HG02943 (cell line): ENCODE measurements around the gene LRRN2.
"Not testable (repeated sequence)": the region's sequence is repeated elsewhere in the genome, so short reads cannot be mapped to it uniquely, and the experiment has no call there.

Experiments
- ATAC-seq: cut with Tn5 transposase; IDR thresholded peaks from one replicate; pipeline ENCODE4 v1.9.1; 2021; ENCODE audit warnings: mild to moderate bottlenecking, low read depth, moderate library complexity; ENCODE audit not compliant: unreplicated experiment

Gene LRRN2

DNA sequence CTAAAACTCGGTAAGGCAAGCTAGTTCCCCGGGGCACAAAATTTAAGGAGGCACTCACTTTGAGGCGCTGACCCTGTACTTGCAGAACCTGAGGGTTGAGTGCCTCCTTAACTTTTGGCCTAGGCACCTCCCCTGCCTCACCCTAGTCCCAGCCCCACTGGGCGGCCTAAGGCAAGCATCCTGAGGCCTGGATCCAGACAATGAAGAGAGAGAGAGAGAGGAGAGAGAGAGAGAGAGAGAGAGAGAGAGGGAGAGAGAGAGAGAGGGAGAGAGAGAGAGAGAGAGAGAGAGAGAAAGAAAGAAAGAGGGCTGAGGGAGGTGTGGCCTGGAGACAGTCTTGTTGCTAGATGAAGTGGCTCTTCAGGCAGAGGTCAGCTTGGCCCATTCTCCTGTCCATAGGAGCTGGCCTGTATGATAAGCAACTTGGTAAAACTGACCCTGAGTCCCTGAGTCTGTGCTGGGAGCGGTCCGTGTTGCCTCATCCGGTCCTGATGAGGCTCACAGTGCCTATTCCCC, 7.4 kb upstream of the LRRN2 start:
- no peak for ATAC-seq

DNA sequence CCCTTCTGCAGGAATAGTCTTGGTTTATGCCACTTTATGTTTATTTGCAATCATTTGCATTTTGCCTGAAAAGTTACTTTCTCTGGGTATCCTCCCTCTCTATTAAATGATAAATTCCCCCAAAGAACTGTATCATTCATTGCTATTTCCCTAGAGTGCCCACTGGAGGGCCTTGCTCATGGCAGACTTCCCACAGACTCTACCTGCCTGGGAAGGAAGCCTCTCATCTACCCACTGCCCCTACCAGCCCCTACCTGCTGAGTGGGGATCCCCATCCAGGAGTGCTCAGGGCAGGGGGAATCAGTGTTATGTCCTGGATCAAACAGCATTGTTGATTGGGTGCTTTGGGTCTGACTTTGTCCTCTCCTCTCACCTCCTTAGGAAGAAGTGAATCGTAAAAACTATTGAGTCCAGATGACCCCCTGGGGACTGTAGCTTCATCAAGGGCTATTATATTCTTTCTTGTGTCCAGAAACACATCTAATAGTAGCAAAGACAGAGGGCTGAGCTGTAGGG, 6.8 kb upstream of the LRRN2 start:
- ATAC-seq: no peak

DNA sequence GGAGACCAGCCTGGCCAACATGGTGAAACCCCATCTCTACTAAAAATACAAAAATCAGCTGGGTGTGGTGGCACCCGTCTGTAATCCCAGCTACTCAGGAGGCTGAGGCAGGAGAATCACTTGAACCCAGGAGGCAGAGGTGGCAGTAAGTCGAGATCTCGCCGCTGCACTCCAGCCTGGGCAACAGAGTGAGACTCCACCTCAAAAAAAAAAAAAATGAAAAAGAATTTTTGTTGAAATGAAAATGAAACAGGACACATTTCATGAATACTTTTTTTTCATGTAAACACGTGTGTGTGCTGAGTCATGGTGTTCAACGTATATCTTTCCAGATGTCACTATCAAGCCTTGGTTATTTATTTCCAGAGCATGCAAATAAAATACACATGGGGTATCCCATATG, 5.8 kb upstream of the LRRN2 start:
- ATAC-seq: not testable (repeated sequence)

DNA sequence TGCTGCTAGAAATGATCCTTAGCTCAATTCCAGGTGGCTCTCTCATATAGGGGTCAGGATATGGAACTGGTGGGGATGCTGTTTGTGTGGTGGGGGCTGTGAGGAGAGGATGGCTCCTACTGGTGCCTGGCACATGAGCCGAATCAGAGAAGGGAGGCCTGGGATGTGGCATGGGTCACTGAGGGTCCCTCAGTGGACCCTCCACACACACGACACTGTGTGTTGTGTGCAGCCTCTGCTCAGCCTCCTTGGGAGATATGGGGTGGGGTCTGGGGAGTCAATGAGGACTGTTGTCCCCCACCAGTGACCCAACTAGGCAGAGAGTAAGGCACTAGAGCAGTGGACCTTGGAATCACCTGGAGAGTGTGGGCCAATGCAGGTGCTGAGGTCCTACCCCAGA, 3.2 kb upstream of the LRRN2 start:
- no peak for ATAC-seq

DNA sequence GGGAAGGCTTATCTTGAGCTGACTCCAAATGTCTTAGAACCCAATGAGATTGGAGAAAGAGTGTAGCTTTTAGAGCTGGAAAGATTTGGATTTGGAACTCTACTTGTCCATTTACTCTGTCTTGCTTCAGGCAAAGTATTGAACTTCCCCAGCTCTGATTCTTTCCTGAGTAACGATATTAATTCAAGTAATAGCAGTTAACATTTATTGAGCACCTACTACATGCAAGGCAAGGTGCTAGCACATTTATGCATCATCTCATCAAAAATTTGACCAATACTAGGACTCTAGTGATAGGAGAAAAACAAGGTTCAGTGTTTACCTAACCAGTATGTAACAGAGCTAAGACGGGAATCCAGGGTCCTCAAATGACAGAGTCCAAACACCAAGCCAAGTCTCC, 2.5 kb upstream of the LRRN2 start:
- ATAC-seq: no peak

DNA sequence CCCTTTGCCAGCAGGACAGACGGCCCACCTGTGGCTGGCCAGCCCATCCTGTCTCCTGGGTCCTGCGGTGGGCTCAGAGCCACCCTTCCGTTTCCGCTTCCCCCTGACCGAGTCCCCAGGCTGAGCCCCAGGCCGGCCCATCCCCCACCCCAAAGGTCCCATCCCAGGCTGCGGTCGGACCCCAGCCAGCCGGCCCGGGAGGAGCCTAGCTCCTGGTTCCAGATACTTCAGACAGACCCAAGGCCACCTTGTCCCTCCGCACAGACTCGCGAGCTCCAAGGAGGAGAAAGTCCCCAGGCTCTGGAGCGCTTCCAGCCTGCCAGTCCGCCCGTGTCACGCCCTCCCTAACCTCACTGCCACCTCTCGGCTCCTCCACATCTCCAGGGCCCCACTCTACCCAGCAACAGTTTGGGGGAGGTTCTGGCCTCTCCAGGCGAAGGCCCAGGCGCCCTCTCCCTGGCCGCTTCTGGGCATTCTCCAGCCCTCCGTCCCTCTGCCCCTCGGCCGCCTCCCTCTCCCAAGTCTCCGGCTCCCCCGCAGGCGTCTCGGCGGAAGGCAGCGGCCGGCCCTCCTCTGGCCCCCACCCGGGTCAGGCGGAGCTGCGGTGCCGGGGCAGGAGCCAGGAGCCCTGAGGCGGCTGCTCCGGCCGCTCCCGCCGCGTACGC, 835 bp downstream of the LRRN2 start:
- no peak for ATAC-seq

DNA sequence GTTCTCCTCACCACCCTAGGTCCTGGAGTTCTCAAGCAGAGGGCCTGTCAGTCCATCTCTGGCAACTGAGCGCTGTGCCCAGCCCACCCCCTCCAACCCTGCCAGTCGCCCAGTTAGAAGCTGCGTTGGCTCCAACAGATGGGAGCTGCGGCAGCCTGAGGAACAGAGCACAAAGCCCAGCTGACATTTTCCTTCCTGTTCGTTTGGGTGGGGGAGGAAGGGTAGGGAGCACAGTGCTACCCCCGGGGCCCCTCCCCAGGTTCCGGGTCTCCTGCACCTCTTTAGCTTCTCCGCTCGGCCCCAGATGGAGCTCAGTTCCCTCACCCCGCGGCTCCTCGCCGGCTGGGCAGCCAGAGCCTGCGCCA, 1.4 kb downstream of the LRRN2 start:
- ATAC-seq: no peak

DNA sequence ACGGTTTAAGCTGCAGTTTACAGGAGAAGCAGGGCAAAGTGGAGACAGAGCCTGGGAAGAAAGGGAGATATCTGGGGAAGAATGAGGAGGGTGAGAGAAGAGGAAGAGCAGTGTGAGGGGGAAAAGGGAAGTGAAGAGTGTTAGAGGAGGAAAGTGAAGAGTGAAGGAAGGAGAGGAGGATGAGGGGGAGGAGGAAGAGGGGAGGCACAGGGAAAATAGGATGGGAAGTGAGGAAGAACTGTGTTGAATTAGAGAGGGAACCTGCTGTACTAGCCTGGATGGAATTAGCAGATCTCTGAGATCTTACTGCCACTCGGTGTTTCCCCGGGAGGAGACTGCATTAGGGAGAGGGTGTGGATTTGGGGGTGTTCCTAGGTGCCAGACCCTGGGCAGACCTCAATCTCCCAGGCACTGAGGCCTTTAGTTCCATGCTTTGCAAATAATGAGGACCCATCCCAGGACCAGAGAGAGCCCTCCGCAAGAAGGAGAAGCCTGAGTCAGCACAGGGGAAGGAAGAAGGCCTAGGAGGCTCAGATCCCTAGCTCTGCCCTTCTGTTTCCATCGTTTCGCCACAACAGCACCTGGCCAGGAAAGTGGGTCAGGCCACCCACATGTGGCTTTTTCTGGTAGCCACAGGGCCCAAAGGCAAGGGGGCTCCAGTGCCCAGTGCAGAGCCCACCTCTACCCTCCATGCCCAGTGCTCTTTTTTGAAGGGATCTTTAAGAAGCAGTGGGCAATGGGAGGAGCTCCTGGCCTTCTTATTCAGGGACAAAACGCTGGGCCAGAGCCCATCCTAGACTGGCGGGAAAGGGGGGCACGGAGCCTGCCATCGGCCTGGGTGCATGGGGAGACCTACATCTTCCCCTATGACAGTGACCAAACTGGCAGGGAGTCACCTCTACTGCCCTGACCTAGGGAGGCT, 2.0 kb downstream of the LRRN2 start:
- ATAC-seq: no peak

DNA sequence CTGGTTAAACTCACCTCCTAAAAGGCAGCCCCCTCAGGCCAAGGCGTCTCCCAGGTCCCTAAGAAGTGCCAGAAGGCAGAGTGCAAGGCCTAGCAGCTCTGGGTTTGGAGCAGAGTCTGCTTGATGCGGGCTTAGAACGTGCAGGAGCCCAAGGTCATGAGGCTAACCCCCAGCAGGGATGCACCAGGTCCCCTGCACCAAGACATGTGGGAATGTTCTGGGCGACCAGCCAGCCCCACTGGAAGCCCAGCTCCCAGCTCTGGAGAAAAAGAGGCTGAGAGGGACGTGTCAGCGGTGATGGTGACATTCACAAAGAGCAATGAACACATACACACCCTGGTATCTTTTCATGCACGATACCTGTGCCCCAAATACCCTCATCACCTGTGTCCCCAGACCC, 5.1 kb downstream of the LRRN2 start:
- ATAC-seq: no peak

DNA sequence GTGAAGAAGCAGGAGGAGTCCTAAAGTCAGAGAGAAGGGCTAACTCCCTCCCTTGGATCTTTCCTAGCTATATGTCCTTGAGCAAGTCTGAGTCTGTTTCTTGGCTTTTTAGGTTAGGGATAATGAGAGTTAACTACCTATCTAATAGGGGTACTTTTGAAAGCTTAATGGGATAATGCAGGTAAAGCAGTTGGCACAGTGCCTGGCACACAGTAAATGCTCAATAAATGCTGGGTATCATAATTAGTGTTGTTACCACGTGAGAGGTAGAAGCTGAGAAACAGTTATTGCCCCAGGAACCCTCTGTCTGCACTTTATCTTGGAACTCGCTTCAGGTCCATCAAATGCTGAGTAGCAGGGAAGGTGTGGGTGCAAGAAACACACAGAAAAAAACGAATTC, 5.5 kb downstream of the LRRN2 start:
- ATAC-seq: no peak

DNA sequence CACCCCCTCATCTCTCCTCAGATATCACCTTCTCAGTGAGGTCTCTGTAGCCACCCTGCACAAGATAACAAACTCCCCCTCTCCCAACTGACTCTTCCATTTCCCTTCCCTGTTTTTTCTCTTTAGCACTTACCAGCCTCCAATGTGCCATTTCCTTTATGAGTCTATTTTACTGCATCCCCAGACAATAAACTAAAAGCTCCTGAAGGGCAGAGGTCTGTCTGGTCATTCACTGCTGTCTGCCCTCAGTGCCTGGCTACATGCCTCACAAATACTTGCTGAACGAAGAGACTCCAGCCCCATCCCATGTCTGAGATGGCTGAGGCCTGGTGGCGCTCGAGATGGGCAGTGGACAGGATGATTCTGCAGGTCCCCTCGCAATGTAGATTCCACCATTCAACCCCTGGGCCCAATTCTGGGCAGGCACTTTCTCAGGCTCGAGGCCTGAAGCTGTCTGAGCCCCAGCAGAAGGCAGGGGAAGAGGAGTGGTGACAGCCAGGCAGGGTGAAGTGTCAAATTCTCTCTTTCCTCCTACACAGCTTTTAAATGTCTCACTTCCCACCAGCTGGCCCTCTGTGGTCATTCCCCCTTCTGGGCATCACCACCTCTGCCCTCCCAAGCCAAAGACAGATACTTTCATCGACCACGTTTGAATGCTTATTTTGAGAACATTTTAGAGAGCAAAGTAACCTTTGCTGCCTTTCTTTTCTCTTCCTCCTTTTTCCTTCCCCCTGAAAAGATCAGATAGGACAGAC, 6.6 kb downstream of the LRRN2 start:
- ATAC-seq: no peak

DNA sequence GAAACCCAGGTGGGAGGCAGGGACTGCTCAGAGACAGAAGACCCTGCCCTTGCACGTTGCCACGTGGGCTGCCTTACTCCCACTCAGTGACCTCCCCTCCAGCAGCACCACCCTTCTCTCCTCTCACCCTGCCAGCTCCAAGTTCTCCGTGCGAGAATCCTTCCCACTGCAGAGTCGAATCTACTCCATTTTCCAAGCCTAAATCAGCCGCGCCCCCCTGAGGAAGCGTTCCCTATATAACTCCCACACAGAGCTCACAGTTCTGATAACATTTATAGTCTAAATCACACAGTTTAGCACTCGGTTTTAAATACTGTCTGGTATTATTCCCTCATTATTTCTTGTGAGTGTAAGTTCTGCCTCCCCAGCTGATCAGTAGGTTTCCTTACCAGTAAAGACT, 7.7 kb downstream of the LRRN2 start:
- no peak for ATAC-seq

DNA sequence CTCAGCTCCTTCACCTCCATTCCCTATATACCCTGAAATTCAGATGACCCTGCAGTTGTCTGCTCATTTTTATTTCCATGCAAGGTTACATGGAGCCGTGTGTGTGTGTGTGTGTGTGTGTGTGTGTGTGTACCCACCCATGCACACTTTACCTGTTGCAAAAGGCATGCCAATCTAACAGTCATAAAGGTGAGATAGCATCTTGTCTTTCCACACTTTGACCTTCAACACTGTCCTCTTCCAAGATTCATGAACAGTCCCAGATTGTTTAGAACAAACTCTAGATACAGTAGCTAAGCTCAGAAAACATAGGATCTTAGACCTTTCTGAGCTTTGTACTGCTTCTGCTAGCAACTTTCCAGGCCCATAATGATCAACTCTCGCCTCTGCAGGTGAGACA, 9.5 kb downstream of the LRRN2 start:
- ATAC-seq: no peak

DNA sequence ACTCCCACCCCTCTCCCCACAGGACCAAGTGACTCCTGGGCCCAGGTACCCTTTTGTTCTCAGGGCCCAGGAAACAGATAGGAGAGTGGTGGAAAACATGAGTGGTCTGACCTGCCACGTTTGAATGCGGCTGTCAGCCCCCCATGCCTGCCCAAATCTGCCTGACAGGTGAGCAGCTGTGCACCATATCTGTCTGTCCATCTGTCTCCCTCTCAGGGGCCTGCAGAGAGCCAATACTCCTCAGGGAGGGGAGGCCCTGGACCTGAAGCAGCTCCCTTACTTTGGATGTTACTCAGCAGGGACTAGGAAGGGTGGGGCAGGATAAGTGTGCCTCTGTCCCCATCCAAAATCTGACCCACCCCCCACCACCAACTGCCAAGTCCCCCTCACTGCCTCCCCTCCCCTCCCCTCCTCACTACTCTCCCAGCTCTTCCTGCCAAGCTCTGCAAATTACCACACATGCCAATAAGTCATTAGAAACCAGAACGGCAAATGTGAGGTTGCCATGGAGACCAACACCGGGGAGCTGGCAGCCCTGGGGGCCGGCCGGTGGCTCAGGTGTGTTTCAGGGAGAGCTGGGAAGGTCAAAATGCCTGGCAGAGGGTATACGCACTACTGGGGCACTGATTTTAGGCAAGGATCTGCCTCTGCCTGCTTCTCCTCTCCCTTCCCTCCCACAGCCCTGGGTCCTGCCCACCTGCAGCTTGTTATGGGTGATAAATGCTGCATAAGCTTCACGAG, 11.5 kb downstream of the LRRN2 start:
- no peak for ATAC-seq

DNA sequence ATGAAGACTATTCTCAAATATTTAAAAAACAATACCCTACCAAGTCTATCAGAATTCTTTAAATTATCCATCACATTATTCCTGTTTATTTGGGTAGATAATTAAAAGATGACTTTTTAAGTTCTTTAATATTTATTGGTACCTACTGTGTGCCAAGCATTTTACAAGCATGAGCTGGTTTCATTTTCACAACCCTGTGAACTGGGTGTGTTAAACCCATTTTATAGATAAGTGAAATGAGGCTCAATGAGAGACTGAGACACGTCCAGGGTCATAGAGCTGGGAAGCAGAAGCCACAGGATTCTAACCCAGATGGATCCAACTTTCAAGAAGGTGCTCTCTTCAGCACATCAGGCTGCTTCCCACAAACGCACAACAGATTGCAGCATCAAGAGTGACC, 12.3 kb downstream of the LRRN2 start:
- no peak for ATAC-seq

DNA sequence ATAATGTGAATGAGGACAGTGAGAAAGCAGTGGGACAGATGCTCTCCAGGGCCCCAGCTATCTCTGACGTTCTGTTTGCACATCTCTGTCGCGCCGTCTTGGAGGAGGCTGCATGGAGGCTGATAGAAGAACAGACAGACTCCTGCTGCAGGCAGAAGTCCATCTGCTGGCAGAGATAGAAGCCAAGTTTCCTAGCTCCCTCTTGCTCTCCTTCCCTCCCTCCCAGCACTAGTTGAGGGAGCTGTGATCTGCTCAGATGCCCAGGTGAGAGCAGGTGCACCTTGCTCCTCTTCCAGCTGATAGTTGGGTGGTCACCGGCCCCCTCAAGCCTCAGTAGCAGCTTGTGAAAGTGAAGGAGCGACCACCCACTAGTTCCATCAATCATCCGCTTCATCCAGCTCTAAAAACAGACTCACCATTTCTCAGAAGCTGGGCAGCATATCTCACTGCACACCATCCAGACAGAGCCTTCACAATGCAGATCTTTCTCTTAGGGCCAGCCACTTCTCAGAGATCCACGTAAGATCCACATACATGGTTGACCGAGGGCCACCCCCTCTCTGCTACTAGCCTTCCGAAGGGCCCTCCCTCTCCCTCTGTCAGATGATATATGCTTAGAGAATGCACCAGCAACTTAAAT, 12.9 kb downstream of the LRRN2 start:
- no peak for ATAC-seq

DNA sequence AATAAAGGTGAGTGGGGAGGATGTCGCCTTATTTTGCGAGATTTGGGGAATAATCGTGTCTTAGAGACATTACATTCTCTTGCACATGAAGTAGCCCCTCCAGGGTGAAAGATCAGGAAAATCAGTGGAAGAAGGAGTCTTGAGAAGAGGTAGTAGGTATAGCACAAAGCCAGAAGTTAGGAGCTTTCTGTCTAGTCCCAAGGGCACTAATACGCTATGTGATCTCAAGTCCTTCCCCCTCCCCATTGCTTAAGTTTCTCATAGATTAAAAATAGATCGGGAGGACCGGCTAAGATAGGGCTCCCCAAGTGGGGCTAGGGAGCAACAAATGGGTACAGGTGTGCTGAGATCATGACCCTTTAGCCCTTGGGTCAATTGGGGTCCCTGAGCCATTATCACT, 13.5 kb downstream of the LRRN2 start:
- no peak for ATAC-seq

DNA sequence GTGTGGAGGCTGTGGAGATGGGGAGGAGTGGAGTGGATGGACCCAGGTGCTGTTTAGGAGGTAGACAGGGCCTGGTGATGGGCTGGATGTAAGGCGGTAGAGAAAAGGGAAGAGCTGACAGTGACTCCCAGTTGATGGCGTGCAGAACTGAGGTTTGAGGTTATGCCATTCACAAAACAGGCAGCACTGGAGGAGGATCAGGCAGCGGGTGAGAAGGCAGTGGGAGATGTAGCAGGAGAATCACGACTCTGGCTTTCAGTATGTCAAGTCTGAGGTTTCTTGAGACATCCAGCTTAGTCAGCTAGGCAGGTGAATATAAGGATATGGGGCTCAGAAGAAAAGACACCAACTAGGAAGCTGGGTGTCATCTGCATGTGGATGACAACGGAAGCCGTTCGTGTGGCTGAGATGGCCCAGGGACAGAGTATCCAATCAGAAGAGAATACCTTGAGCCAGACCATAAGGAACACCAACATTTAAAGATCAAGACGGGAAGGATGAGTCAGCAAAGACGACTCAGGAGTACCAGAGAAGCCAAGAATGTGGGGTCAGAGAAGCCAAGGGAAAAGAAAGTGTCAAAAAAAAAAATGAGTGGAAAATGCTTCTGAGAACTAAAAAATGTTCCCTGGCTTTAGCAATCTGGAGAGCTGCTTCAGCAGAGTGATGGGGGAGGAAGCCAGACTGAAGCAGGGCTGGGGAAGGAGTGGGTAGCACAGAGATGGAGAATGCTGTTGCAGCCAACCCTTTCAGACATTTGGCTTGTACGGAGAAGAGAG, 15.2 kb downstream of the LRRN2 start:
- ATAC-seq: no peak

DNA sequence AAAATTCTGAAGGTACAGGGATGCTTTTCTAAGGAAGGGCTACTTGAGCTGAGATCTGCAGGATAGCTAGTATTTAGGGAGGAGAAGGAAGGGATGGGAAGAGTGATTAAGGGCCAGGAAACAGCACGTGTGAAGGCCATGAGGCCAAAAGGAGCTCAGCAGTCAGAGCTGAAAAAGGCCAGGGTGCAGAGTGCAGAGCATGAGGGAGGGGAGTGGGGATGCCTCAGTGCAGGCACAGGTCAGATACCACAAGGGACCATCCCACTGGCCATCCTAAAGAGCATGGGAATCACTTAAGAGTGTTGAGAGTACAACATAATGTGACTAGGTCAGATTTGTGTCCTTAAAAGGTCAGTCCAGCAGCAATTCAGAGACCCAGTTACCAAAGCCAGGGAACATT, 16.0 kb downstream of the LRRN2 start:
- ATAC-seq: no peak
